Prostate gland (tissue), 2 donors: Measurements from ENCODE around the gene DBT.

ENCODE experiments used
- POLR2A ChIP-seq: fragments of 450-650 bp; IDR thresholded peaks from one replicate; pipeline ENCODE4 v1.6.1; 2016; ENCODE audit warnings: antibody characterized with exemption, mild to moderate bottlenecking
- POLR2AphosphoS5 ChIP-seq: sonication (generic); formaldehyde crosslinking; IDR thresholded peaks from one replicate; pipeline ENCODE4 v1.6.1; 2017; ENCODE audit warnings: antibody characterized with exemption
- TF ChIP-seq, protein P1 (sequence below), 4 experiments: fragments of 200-600 bp in 2 of 4; fragments of 450-650 bp in 2 of 4; sonication (generic) in 2 of 4; IDR thresholded peaks; 1 replicate in 3 of 4; 2 replicates in 1 of 4; pipeline ENCODE4 v1.5.1; 2016 to 2019; ENCODE audit warnings: antibody characterized with exemption in 4 of 4, mild to moderate bottlenecking in 2 of 4, moderate library complexity in 2 of 4

DNA sequence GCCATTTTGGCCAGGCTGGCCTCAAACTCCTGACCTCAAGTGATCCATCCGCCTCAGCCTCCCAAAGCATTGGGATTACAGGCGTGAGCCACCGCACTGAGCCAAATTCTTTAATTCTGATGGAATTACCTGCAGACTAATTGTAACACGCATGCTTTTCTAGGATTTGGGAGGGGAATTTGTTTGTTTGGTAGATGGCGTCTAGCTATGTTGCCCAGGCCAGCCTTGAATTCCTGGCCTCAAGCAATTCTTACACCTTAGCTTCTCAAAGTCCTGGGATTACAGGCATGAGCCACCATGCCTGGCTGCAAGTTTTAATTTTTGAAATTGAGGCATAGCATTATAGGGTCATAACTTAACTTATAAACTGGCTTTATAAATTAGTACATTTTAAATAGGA, 35.0 kb upstream of the DBT start:
- TF ChIP-seq POLR2A (no peak), POLR2AphosphoS5 (no peak)
- TF ChIP-seq, protein P1, sequence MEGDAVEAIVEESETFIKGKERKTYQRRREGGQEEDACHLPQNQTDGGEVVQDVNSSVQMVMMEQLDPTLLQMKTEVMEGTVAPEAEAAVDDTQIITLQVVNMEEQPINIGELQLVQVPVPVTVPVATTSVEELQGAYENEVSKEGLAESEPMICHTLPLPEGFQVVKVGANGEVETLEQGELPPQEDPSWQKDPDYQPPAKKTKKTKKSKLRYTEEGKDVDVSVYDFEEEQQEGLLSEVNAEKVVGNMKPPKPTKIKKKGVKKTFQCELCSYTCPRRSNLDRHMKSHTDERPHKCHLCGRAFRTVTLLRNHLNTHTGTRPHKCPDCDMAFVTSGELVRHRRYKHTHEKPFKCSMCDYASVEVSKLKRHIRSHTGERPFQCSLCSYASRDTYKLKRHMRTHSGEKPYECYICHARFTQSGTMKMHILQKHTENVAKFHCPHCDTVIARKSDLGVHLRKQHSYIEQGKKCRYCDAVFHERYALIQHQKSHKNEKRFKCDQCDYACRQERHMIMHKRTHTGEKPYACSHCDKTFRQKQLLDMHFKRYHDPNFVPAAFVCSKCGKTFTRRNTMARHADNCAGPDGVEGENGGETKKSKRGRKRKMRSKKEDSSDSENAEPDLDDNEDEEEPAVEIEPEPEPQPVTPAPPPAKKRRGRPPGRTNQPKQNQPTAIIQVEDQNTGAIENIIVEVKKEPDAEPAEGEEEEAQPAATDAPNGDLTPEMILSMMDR (IDR thresholded peaks at IDR 0.05), result no peak
